Measurements from ENCODE around the gene BPIFB2. TPM values are rescaled to one million over a fixed set of nuclear protein-coding genes. Genes with fewer than 3 reads are reported as not detected.

BPIFB2 gene
- total and polyA plus RNA-seq, 4 donors = 0.33 to 3.7 (median 1.5) TPM

GRCh38 chr20:33005908-33006775 is 1.4 kb upstream of the BPIFB2 start:
- WGBS = 86% methylated on average over 8 of the region's 8 CpGs
- peaks cover 0 to 7% (median 1%) of the 10 kb centered on the region in 4 donors for H3K4me1 ChIP-seq (ENCODE audit: control insufficient read depth in 4 of 4, insufficient read depth in 4 of 4, low read length in 3 of 4)
- no peak for DNase-seq (ENCODE audit: low spot score)

GRCh38 chr20:33006776-33007375 is 628 bp upstream of the BPIFB2 start:
- 92% methylated on average over 8 of the region's 8 CpGs for WGBS
- H3K4me1 ChIP-seq (ENCODE audit: control insufficient read depth in 4 of 4, insufficient read depth in 4 of 4, low read length in 3 of 4) = peaks cover 0 to 7% (median 1%) of the 10 kb centered on the region in 4 donors
- DNase-seq (ENCODE audit: low spot score) = no peak
- H3K27ac ChIP-seq (ENCODE audit: low read depth in 1 of 2, low read length in 2 of 2) = no peak overlapping the region
- no peak overlapping the region for H3K4me3 ChIP-seq (ENCODE audit: low read depth in 1 of 3, low read length in 3 of 3)
- no peak for TF ChIP-seq ATF3 (IDR thresholded peaks at IDR 0.05)
- TF ChIP-seq SP1 (IDR thresholded peaks at IDR 0.05) = no peak
- no peak for TF ChIP-seq RXRA (IDR thresholded peaks at IDR 0.05)
- H3K36me3 ChIP-seq (ENCODE audit: control insufficient read depth in 4 of 4, insufficient read depth in 3 of 4, low read depth in 1 of 4, low read length in 3 of 4) = no peaks in the 10 kb centered on the region
- H3K9ac ChIP-seq (ENCODE audit: low read depth in 1 of 2, low read length in 2 of 2) = no peak overlapping the region
- H3K27me3 ChIP-seq (ENCODE audit: control insufficient read depth in 4 of 4, insufficient read depth in 4 of 4, low read length in 3 of 4) = no peaks in the 10 kb centered on the region
- H3K9me3 ChIP-seq (ENCODE audit: control insufficient read depth in 4 of 4, low read length in 3 of 4) = peaks cover 0 to 2% (median 0%) of the 10 kb centered on the region in 4 donors

More at GRCh38 chr20:33005908-33006775, 1.4 kb upstream of the BPIFB2 start:
- TF ChIP-seq TAF1 (conservative IDR thresholded peaks at IDR 0.05) (no peak), NR2F2 (IDR thresholded peaks at IDR 0.05) (no peak), RXRA (IDR thresholded peaks at IDR 0.05) (no peak), RAD21 (IDR thresholded peaks at IDR 0.05) (no peak), SP1 (IDR thresholded peaks at IDR 0.05) (no peak), GABPA (IDR thresholded peaks at IDR 0.05 in 1 of 2, conservative IDR thresholded peaks at IDR 0.05 in 1 of 2) (no peak), JUND (IDR thresholded peaks at IDR 0.05) (no peak), MAX (IDR thresholded peaks at IDR 0.05) (no peak), YY1 (IDR thresholded peaks at IDR 0.05) (no peak), CTCF (IDR thresholded peaks at IDR 0.05; ENCODE audit: low read depth, low read length, missing input control) (no peak), FOXA2 (IDR thresholded peaks at IDR 0.05) (no peak), EGR1 (IDR thresholded peaks at IDR 0.05; ENCODE audit: low read depth in 2 of 2) (no peak), ZBTB33 (IDR thresholded peaks at IDR 0.05) (no peak)
- Histone ChIP-seq H3K27me3 (ENCODE audit: control insufficient read depth in 4 of 4, insufficient read depth in 4 of 4, low read length in 3 of 4) (no peaks in the 10 kb centered on the region), H3K4me3 (ENCODE audit: low read depth in 1 of 3, low read length in 3 of 3) (no peak overlapping the region), H3K36me3 (ENCODE audit: control insufficient read depth in 4 of 4, insufficient read depth in 3 of 4, low read depth in 1 of 4, low read length in 3 of 4) (no peaks in the 10 kb centered on the region), H3K9me3 (ENCODE audit: control insufficient read depth in 4 of 4, low read length in 3 of 4) (peaks cover 0 to 2% (median 0%) of the 10 kb centered on the region in 4 donors), H3K27ac (ENCODE audit: low read depth in 1 of 2, low read length in 2 of 2) (no peak overlapping the region), H3K9ac (ENCODE audit: low read depth in 1 of 2, low read length in 2 of 2) (no peak overlapping the region)

Data from liver (tissue), 9 donors.